ENCODE data around the gene OPN1MW3. TPM values are rescaled to one million over a fixed set of nuclear protein-coding genes. Genes with fewer than 3 reads are reported as not detected.

OPN1MW3 gene
- total and polyA plus RNA-seq, 2 donors, result not detected

DNA sequence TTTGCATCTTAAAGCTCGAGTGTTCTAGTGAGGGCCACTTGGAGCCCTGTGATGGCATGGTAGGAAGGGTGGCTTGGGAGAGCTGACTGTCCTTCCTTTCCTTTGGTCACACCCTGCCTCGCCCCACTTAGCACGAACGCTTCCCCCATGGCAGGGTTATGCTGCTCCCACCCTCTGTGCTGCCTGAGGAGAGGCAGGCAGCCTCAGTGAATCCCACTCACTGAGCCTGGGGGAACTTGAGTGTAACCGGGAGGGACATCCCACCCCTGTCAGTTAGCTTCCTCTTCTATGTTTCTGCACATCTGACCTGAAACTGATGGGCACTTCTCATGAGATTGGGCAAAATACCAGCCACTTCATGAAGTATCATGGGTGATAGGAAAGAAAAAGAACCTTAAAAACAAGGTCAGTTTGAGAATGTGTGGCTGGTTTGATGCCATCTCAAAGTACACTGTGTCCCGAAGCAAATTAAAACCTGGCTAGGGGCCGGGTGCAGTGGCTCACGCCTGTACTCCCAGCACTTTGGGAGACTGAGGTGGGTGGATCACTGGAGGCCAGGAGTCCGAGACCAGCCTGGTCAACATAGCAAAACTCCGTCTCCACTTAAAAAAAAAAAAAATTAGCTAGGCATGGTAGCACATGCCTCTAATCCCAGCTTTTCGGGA lies 48.3 kb downstream of the OPN1MW3 start:
- Histone ChIP-seq H3K36me3 (ENCODE audit: insufficient read depth) (no peaks in the 10 kb centered on the region), H3K4me1 (ENCODE audit: insufficient read depth) (no peaks in the 10 kb centered on the region), H3K27ac (ENCODE audit: low read depth) (no peak overlapping the region), H3K4me3 (ENCODE audit: low read depth, low read length) (no peak overlapping the region)
- DNase-seq (ENCODE audit: extremely low spot score), result no peak
- 90% methylated on average over 11 of the region's 11 CpGs for WGBS

- no peaks in the 10 kb centered on the region for H3K4me1 ChIP-seq (ENCODE audit: insufficient read depth)
- H3K36me3 ChIP-seq (ENCODE audit: insufficient read depth), result no peaks in the 10 kb centered on the region
- no peak for DNase-seq (ENCODE audit: extremely low spot score)
- H3K27ac ChIP-seq (ENCODE audit: low read depth), result no peak overlapping the region
- WGBS, result 84% methylated on average over 6 of the region's 6 CpGs
- no peak overlapping the region for H3K4me3 ChIP-seq (ENCODE audit: low read depth, low read length)
These were observed 49.8 kb downstream of the OPN1MW3 start for GRCh38 chrX:154307202-154307601.

- no peak overlapping the region for H3K4me3 ChIP-seq (ENCODE audit: low read depth, low read length)
- WGBS, result 50% methylated on average over 9 of the region's 9 CpGs
- no peak for DNase-seq (ENCODE audit: extremely low spot score)
- H3K36me3 ChIP-seq (ENCODE audit: insufficient read depth), result no peaks in the 10 kb centered on the region
- H3K27ac ChIP-seq (ENCODE audit: low read depth), result no peak overlapping the region
- H3K4me1 ChIP-seq (ENCODE audit: insufficient read depth), result no peaks in the 10 kb centered on the region
These were observed 50.9 kb downstream of the OPN1MW3 start for GRCh38 chrX:154308108-154308946.

- no peak for DNase-seq (ENCODE audit: extremely low spot score)
- 89% methylated on average over 16 of the region's 16 CpGs for WGBS
- Histone ChIP-seq H3K27ac (ENCODE audit: low read depth) (no peak overlapping the region), H3K4me3 (ENCODE audit: low read depth, low read length) (no peak overlapping the region), H3K36me3 (ENCODE audit: insufficient read depth) (no peaks in the 10 kb centered on the region), H3K4me1 (ENCODE audit: insufficient read depth) (no peaks in the 10 kb centered on the region)
These were observed 51.8 kb downstream of the OPN1MW3 start for GRCh38 chrX:154309041-154309775.

DNA sequence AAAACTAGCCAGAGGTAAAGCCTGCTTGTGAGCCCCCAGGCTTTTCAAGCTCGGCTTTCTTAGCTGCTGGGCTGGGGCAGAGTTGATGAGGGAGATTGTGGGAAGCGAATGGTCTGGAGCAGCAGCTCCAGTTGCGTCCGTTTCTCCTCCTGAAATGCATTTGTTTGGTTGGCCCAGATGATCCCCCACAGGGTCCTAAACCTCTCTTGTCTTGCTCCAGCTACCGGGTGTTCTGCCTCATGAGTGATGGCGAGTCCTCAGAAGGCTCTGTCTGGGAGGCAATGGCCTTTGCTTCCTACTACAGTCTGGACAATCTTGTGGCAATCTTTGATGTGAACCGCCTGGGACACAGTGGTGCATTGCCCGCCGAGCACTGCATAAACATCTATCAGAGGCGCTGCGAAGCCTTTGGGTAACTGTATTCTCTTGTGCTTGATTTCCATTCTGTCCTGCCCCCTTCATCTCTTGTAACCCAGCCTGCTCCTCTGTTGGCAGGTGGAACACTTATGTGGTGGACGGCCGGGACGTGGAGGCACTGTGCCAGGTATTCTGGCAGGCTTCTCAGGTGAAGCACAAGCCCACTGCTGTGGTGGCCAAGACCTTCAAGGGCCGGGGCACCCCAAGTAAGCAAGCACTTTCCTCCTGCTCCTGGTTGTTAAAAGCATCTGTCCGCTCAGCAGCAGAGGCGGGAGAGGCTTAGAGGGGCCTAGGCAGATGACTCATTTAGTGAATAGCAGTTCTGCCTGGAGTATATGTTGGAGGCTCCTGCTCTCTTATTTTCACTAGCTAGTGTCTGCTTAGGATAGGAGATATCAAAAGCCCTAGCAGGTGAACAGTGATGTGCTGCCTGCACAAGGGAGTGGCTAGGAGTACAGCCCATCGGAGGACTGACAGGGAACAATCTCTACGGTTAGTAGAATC lies 53.5 kb downstream of the OPN1MW3 start:
- DNase-seq (ENCODE audit: extremely low spot score), result no peak
- H3K27ac ChIP-seq (ENCODE audit: low read depth), result no peak overlapping the region
- H3K36me3 ChIP-seq (ENCODE audit: insufficient read depth), result no peaks in the 10 kb centered on the region
- 67% methylated on average over 19 of the region's 19 CpGs for WGBS
- H3K4me3 ChIP-seq (ENCODE audit: low read depth, low read length), result no peak overlapping the region
- no peaks in the 10 kb centered on the region for H3K4me1 ChIP-seq (ENCODE audit: insufficient read depth)

DNA sequence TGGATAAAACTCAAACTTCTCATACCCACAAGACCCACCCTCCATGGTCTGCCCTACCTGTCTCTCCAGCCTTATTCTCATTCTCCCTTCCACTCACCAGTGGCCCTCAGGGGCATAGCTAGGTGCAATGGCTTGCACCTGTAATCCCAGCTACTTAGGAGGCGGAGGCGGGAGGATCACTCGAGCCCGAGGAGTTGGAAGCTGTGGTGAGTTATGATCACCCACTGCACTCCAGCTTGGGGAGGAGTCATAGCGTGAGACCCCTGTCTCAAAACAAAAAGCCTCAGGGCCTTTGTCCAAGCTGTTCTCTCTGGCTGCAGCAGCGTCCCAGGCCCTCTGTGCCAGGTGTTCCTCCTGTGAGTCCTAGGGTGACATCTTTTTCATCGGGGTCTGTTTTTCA lies 54.7 kb downstream of the OPN1MW3 start:
- WGBS, result 92% methylated on average over 7 of the region's 7 CpGs

DNA sequence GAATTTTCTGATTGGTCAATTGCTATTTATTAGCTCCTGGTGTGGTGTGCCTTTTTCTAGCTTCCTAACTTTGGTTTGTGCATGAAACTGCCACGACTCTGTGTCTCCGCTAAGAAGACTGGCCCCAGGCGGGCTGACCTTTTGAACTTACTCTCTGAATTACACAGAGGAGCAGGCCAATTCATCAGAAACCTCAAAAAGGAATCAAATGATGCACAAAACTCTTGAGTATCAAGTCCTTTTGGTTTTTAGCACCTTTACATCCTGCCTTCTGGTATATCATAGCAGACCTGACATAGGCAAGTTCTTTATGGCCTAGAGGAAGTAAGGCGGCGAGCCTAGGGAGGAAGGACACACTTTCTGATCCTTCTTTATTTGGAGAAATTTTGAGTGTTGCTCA lies 55.8 kb downstream of the OPN1MW3 start:
- H3K36me3 ChIP-seq (ENCODE audit: insufficient read depth), result no peaks in the 10 kb centered on the region
- DNase-seq (ENCODE audit: extremely low spot score), result no peak
- WGBS, result 82% methylated on average over 5 of the region's 5 CpGs

More for the DNA sequence above, 54.7 kb downstream of the OPN1MW3 start:
- Histone ChIP-seq H3K36me3 (ENCODE audit: insufficient read depth) (no peaks in the 10 kb centered on the region), H3K4me3 (ENCODE audit: low read depth, low read length) (no peak overlapping the region), H3K27ac (ENCODE audit: low read depth) (no peak overlapping the region), H3K4me1 (ENCODE audit: insufficient read depth) (no peaks in the 10 kb centered on the region)
- DNase-seq (ENCODE audit: extremely low spot score), result no peak

GRCh38 chrX:154315416-154315815 lies 58.0 kb downstream of the OPN1MW3 start:
- no peak for DNase-seq (ENCODE audit: extremely low spot score)
- H3K27ac ChIP-seq (ENCODE audit: low read depth), result no peak overlapping the region

More for the DNA sequence above, 55.8 kb downstream of the OPN1MW3 start:
- H3K4me1 ChIP-seq (ENCODE audit: insufficient read depth), result no peaks in the 10 kb centered on the region
- no peak overlapping the region for H3K27ac ChIP-seq (ENCODE audit: low read depth)
- H3K4me3 ChIP-seq (ENCODE audit: low read depth, low read length), result no peak overlapping the region

DNA sequence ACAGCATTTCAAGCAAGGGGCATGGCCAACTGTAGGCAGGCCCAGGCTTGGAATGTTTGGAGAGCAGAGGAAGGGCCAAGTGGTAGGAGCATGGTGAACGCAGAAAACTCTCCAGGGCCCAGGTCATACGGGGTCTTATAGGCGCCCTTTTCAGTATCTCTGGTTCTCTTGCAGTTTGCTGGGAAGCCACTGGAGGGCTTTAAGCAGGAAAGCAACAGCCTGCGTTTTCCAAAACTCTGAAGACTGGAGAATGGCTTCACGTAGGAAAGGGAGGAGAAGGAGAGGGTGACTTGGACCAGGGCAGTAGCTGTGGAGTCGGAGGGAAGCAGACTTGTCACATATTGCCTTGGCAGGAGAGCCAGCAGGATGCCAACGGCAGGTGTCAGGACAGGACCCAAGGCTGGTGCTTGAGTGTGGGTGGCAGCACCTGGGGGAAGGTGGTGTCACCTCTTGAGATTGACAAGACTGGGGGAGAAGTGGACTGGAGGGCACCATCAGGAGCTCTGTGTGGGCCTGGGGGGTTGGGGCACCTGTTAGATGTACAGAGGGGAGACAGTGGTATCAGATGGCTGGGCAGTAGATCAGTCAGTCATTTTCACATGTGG lies 60.1 kb downstream of the OPN1MW3 start:
- WGBS, result 19% methylated on average over 7 of the region's 7 CpGs
- no peak overlapping the region for H3K4me3 ChIP-seq (ENCODE audit: low read depth, low read length)
- H3K27ac ChIP-seq (ENCODE audit: low read depth), result no peak overlapping the region
- DNase-seq (ENCODE audit: extremely low spot score), result no peak
- H3K36me3 ChIP-seq (ENCODE audit: insufficient read depth), result no peaks in the 10 kb centered on the region
- no peaks in the 10 kb centered on the region for H3K4me1 ChIP-seq (ENCODE audit: insufficient read depth)

More at GRCh38 chrX:154315416-154315815, 58.0 kb downstream of the OPN1MW3 start:
- H3K4me1 ChIP-seq (ENCODE audit: insufficient read depth), result no peaks in the 10 kb centered on the region
- no peak overlapping the region for H3K4me3 ChIP-seq (ENCODE audit: low read depth, low read length)
- 98% methylated on average over 3 of the region's 3 CpGs for WGBS
- no peaks in the 10 kb centered on the region for H3K36me3 ChIP-seq (ENCODE audit: insufficient read depth)

DNA sequence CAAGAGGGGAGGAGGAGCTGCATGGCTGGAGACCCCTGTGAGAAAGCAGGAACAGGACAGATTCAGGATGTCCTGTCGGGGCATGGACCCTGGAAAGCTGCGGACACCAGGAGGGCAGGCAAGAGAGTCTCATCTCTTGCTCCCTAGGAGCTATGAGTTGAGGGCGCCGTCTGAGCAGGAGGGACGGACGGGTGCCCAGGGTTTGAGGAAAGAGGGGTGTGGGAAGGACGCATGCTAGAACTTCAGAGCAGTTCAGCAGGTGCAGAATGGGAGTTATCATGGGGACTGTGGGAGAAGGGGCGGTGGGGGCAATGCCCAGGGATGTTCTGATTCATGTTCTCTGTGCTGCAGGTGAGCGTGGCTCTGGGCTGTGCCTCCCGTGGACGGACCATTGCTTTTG lies 63.0 kb downstream of the OPN1MW3 start:
- WGBS, result 89% methylated on average over 11 of the region's 11 CpGs
- H3K27ac ChIP-seq (ENCODE audit: low read depth), result no peak overlapping the region
- H3K36me3 ChIP-seq (ENCODE audit: insufficient read depth), result no peaks in the 10 kb centered on the region
- no peak for DNase-seq (ENCODE audit: extremely low spot score)
- no peaks in the 10 kb centered on the region for H3K4me1 ChIP-seq (ENCODE audit: insufficient read depth)
- H3K4me3 ChIP-seq (ENCODE audit: low read depth, low read length), result no peak overlapping the region

All from urinary bladder (tissue), 4 donors.